CD4-positive, alpha-beta T cell treated with Interleukin-6 at 100 ng/mL for 8 hours (primary cell): ENCODE results near the gene PEX6.

Experiments used
- DNase-seq: peaks from one replicate; pipeline ENCODE4 v3.0.0-alpha.2; 2020; ENCODE audit warnings: mixed read lengths, low spot score

The PEX6 gene

DNA sequence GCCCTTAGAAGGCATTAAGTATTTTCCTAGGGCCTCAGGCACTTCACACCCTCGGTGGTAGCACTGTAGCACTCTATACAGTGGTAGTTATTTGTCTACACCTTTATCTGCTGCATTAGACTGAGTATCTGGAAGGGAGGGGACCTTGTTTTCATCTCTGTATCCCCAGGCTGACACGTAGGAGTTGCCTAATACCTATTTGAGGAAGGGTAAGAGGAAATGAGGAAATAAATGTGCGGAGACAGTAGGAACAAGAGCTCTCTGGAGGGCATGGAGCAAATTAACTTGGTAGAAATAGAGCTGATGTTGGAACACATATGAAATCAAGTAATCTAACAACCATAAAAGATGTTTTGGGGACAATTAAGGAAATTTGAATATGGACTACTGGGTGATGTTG lies 45.8 kb downstream of the PEX6 start:
- DNase-seq, result no peak

DNA sequence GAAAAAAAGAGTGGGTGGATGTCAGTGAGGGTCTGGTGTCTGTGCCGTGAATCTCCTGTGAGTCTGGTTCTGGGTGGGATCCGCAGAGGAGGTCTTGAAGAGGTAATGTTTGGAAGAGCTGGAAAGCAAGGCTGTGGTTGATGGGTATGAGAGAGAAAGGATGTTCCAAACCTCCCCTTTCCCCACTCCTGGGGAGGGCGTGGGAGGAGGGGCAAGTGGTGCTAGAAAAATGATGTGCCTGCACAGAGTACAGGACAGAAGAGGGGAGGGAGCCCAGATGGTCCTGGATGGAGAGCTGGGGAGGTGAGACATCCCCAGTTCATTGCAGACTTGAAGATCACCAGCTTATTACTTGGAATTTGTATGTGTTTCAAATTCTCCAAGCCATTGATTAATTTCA lies 46.6 kb downstream of the PEX6 start:
- DNase-seq, result no peak

- peak; percentile 53 for DNase-seq
Observed at GRCh38 chr6:42929821-42930360, 49.1 kb downstream of the PEX6 start.

DNA sequence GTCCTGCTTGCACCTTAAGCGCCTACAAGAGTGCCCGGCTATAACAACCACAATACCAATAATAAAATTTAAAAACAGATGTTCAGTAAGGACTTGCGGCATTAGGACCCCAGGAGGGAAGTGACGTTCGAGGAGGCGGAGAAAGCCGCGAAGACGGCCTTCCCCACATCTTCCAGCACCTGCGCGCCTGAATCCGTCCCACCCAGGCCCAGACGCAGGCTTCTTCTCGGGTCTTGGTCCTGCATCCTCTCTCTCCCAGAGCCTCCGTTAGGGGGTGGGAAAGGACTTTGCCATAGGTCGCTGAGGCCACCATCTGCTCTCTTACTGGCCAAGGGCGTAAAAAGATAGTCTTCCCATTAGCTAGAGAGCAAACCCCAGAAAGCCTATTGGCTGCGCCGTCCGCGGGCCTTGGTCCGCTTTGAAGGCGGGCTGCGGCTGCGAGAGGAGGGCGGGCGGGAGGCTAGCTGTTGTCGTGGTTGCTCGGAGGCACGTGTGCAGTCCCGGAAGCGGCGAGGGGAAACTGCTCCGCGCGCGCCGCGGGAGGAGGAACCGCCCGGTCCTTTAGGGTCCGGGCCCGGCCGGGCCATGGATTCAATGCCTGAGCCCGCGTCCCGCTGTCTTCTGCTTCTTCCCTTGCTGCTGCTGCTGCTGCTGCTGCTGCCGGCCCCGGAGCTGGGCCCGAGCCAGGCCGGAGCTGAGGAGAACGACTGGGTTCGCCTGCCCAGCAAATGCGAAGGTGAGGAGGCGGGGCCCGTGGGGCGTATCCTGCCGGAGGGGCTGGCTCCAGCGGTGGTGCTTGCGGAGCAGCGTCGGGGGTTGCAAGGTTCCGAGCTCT lies 49.8 kb downstream of the PEX6 start, which contains the start of gene CNPY3:
CNPY3 (plus strand) TSS at position 495 of the 835 bp plus-strand sequence; CDS start at position 586, 91 bp downstream.
- DNase-seq, result peak; percentile 95

GRCh38 chr6:42925248-42925857 lies 53.6 kb downstream of the PEX6 start:
- DNase-seq, result no peak

DNA sequence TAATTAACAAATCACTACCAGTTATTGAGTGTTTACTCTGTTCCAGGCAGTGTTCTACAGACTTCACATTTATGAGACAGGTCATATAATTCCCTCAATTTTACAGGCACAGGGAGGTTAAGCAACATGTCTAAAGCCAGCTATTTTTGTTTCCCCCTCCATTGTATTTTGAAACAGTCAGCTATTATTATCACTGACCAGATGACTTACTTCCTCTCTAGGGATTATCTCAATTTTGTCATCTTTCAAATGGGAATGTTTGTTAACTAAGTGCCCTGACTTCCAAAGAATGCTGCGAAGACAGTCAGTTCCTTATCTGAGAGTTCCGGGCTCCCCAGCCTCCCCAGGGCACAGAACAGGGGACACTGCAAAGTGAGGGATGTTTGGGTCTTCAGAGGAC lies 55.3 kb downstream of the PEX6 start:
- no peak for DNase-seq

DNA sequence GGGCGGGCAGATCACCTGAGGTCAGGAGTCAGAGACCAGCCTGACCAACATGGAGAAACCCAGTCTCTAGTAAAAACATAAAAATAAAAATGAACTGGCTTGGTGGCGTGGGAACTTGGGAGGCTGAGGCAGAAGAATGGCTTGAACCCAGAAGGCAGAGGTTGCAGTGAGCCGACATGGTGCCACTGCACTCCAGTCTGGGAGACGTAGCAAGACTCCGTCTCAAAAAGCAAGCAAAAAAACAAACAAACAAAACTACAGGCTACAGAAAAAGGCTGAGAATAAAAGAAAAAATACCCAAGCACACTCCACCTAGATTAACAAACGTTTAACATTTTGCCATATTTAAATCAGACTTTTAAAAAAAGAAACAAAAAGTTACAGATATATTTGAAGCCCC lies 57.2 kb downstream of the PEX6 start:
- DNase-seq, result no peak

DNA sequence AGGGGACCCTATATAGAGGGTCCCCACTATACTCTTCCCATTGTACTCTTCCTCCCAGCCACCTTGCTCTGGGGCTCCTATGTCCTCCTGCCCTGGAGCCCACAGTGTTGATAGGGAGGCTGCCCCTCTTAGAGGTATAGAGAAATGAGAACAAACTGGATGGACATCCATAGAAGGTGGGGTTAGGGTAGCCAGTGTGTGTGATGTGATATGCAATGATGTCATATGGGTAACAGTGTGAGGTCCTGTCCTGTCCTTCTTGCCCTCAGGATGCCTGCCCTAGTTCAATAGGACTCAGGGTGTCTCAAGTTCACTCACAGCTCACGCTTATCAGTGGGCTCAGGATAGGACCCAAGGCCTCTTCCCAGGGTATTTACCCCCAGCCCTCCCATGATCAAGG lies 62.7 kb downstream of the PEX6 start:
- DNase-seq, result no peak

DNA sequence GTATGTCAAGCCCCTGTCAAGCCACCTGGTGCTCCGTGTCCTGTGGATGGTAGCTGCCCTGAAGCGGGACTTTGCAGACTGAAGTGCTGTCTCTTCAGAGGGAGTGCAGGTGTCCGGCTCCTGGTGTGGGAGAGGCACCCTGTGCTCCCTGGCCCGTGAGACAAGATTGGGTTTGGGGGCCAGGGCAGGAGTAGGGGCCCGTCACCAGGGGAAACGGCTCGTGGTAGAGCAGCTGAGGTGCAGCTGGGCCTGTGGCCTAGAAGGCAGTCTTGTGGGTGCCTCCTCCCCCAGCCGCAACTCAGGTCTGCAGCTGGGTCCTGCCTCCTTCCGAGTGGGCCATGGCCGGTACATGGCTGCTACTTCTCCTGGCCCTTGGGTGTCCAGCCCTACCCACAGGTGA lies 63.2 kb downstream of the PEX6 start, which contains the start of gene PTCRA:
PTCRA (plus strand) TSS at position 322 of the 400 bp plus-strand sequence; CDS start at position 339, 17 bp downstream.
- no peak for DNase-seq

DNA sequence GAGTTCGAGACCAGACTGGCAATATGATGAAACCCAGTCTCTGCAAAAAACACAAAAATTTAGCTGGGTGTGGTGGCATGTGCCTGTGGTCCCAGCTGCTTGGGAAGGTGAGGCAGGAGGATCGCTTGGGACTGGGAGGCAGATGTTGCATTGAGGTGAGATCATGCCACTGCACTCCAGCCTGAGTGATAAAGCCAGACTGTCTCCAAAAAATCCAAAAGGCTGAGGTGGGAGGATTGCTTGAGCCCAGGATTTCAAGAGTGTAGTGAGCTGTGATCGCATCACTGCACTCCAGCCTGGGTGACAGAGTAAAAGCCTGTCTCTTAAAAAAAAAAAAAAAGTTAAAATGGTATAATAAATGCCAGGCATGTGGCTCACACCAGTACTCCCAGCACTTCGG lies 64.4 kb downstream of the PEX6 start:
- DNase-seq, result no peak
